Measurements from ENCODE around the gene FANCC.
"Not testable (repeated sequence)": the region's sequence is repeated elsewhere in the genome, so short reads cannot be mapped to it uniquely, and the experiment has no call there.

FANCC gene

DNA sequence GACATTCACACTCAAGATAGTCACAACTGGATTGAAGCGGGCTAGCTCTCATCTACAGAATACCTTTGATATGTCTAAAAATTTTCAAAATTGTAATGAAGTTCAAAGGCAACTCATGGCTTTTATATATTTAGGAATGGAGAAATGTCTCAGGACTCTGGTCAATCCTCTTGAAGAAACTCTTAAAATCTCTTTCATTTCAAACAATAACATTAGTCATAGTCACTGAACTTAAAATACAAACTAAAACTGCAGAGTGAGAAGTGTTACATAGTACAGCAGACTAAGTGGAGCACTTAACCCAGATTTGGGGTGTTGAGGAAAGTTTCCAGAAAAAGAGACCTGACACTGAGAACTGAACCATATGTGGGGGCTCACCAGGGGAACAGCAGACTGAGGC is 20.7 kb downstream of the FANCC start:
- H3K27ac ChIP-seq: no peak overlapping the region

DNA sequence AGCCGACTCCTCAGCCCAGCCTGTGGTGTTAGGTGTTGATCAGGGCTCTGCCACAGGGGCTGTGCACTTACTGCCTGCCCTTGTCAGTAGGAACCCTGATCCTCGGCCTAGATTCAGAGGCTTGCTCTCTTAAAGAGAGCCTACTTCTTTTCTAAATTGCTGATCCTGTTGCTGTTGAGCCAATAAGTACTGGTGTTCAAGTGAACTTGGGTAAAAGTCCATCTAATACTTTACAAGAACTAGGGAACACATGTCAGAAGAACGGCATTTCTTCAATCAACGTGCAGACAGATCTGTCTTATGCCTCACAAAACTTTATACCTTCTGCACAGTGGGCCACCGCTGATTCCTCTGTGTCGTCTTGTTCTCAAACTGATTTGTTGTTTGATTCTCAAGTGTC is 24.2 kb downstream of the FANCC start:
- H3K27ac ChIP-seq: not testable (repeated sequence)

More for the DNA sequence above, 20.7 kb downstream of the FANCC start:
- TF ChIP-seq, protein P1, sequence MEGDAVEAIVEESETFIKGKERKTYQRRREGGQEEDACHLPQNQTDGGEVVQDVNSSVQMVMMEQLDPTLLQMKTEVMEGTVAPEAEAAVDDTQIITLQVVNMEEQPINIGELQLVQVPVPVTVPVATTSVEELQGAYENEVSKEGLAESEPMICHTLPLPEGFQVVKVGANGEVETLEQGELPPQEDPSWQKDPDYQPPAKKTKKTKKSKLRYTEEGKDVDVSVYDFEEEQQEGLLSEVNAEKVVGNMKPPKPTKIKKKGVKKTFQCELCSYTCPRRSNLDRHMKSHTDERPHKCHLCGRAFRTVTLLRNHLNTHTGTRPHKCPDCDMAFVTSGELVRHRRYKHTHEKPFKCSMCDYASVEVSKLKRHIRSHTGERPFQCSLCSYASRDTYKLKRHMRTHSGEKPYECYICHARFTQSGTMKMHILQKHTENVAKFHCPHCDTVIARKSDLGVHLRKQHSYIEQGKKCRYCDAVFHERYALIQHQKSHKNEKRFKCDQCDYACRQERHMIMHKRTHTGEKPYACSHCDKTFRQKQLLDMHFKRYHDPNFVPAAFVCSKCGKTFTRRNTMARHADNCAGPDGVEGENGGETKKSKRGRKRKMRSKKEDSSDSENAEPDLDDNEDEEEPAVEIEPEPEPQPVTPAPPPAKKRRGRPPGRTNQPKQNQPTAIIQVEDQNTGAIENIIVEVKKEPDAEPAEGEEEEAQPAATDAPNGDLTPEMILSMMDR (conservative IDR thresholded peaks at IDR 0.05): no peak

DNA sequence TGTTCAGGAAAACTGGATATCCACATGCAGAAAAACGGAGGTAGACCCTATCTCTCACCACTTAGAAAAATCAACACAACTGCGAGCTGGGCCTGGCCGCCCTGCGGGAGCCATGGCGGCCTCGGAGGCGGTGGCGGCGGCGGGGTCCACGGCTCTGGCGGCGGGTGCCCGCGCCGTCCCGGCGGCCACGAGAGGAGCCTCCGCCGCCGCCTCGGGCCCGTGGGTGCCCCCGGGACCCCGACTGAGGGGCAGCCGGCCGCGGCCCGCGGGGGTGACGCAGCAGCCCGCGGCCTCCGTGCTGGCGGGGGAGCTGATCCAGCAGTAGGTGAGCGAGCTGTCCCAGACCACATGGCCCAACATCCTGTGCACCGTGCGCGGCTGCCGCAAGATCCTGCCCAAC is 25.3 kb downstream of the FANCC start:
- no peak overlapping the region for H3K27ac ChIP-seq
- TF ChIP-seq, protein P1 (conservative IDR thresholded peaks at IDR 0.05): no peak

DNA sequence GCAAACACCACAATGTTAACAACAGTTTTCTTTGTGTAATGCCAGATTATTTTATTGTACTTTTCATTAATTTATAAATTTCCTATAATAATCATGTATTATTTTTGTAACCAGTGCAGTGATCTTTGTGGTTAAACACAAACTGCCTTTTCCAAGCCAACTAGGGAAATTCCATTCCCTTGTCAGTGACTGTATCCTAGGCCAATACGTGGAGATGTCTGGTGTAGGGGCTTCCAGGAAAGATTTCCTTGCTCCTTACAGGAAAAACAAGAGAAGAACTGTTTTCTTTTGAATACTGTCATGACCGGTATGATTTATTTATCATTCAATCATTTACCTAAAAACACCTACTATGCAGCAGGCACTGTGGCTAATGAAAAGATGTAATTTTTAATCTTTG is 31.4 kb downstream of the FANCC start:
- TF ChIP-seq, protein P1 (conservative IDR thresholded peaks at IDR 0.05): no peak
- no peak overlapping the region for H3K27ac ChIP-seq

DNA sequence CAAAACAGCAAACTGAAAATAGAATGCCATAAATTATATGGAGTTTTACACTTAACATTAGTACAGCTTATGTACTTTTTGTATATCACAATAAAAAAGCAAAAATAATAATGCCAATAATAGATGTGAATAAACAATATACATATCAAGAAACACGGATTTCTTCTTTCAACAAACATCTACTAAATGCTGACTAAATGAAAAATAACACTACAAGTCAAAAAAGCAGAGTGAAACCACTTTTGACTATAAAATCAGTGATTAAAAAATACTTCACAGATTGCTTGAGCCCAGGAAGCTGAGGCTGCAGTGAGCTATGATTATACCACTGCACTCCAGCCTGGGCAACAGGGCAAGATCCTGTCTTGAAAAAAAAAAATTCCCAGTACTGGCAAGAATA is 32.2 kb downstream of the FANCC start:
- H3K27ac ChIP-seq: no peak overlapping the region
- TF ChIP-seq, protein P1 (conservative IDR thresholded peaks at IDR 0.05): no peak

DNA sequence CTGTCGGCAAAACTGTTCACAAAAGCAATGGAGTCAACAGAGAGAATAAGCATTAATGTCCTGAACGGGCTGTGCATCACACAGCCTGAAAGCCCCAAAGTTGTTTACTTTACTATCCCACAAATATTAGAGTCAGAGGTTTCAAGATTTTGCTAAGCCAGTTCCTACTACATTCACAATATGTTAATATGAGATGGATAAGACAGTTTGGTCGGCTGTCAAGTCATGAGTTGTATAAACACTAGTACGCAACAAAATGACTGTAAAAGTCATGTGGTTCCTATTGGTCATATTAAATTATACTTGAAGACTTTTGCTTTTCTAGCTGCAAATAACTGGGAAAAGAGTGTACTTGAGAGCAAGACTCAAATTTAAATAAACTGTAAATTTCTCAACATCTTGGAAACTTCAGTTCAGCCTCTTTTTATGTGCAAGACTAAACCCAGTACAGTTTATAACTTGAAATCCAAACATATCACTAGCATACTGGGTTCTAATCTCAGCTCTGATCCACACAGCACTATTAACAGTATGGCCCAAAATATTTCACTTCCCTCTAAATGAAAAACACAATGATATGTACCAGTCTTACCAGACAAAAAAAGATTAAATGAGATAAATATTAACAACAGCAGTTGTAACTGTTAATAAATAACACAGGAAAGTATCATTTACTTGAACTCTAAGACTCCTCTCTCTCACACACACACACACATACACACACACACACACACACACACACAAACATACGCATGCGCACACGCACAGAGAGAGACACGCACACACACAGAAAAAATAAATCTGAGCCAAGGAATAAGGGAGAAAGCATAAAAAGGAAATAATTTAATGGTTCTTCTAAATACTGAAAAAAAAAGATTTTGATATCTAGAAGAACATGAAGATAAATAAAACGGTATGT is 33.1 kb downstream of the FANCC start:
- TF ChIP-seq, protein P1 (conservative IDR thresholded peaks at IDR 0.05): no peak
- peak overlapping the region; percentile 55 for H3K27ac ChIP-seq

DNA sequence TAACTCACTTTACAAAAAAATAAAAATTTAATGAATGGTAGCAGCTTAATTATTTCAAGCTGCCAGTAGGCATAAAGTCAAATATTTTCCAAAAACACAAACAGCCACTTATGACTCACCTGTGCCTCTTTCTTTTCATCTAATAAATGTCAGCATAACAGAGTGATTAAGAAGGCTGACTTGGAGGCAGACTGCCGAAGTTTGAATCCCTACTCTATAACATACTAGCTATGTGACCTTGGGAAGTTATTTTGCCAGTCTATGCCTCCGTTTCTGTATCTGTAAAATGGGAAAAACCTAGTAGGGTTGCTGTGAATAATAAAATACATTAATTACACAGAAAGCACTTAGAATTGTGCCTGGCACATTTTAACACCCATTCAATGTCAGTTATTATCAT is 33.8 kb downstream of the FANCC start:
- TF ChIP-seq, protein P1 (conservative IDR thresholded peaks at IDR 0.05): no peak
- peak overlapping the region; percentile 55 for H3K27ac ChIP-seq

DNA sequence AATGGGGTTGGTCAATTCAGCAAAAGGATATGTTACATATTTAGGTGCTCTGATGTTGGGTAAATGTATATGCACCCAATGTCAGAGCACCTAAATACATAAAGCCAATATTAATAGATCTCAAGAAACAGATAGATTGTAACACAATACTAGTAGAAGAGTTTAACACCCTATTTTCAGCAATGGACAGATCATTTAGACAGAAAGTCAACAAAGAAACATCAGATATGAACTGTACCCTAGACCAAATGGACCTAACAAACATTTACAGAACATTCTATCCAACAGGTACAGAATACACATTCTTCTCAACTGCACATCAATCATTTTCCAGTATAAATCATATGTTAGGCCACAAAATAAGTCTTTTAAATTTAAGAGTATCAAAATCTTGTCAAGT is 35.2 kb downstream of the FANCC start:
- TF ChIP-seq, protein P1 (conservative IDR thresholded peaks at IDR 0.05): no peak
- H3K27ac ChIP-seq: no peak overlapping the region
